SU-DHL-6 (cell line): ENCODE data around the gene RFFL.

Experiments
- EZH2phosphoT487 ChIP-seq: fragments of 200-600 bp; sonication (generic), shearing (Covaris generic); conservative IDR thresholded peaks from 2 replicates; pipeline ENCODE4 v1.6.1; 2018; ENCODE audit warnings: mild to moderate bottlenecking, antibody characterized with exemption, low read length, moderate library complexity, mixed read lengths
- TF ChIP-seq, protein P1 (sequence below): fragments of 200-600 bp; sonication (generic); IDR thresholded peaks from one replicate; pipeline ENCODE4 v1.5.1; 2017; ENCODE audit warnings: antibody characterized with exemption, mild to moderate bottlenecking, low read length, moderate library complexity; ENCODE audit not compliant: insufficient read depth, poor library complexity, severe bottlenecking

DNA sequence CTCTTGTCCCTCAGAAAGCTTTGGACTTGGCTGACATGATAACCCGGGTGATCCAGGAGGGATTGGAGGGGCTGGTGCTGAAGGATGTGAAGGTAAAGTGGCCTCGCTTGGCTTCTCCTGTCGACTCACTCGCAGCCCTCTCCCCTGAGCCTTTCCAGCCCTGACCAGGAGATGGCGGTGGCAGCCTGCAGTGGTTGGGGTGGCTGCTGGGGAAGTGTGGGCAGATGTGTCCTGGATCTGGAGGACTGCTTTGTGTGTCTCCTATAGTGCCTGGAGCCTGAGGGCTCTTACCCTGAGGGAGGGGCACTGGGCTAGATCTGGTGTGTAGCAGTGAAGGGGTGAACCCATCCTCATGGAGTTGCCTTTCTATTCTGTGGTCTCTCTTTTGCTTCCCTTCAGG lies 65.3 kb downstream of the RFFL start:
- TF ChIP-seq, protein P1, sequence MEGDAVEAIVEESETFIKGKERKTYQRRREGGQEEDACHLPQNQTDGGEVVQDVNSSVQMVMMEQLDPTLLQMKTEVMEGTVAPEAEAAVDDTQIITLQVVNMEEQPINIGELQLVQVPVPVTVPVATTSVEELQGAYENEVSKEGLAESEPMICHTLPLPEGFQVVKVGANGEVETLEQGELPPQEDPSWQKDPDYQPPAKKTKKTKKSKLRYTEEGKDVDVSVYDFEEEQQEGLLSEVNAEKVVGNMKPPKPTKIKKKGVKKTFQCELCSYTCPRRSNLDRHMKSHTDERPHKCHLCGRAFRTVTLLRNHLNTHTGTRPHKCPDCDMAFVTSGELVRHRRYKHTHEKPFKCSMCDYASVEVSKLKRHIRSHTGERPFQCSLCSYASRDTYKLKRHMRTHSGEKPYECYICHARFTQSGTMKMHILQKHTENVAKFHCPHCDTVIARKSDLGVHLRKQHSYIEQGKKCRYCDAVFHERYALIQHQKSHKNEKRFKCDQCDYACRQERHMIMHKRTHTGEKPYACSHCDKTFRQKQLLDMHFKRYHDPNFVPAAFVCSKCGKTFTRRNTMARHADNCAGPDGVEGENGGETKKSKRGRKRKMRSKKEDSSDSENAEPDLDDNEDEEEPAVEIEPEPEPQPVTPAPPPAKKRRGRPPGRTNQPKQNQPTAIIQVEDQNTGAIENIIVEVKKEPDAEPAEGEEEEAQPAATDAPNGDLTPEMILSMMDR = peak; percentile 28
- TF ChIP-seq EZH2phosphoT487 = no peak
